Ishikawa (cell line): Measurements from ENCODE around the gene PMEPA1.

ENCODE experiments used
- CEBPB ChIP-seq: IDR thresholded peaks from 2 replicates; pipeline ENCODE4 v1.6.1; 2012
- CREB1 ChIP-seq: IDR thresholded peaks from 2 replicates; pipeline ENCODE4 v1.6.1; 2012; ENCODE audit warnings: low read depth
- EGR1 ChIP-seq: IDR thresholded peaks from 2 replicates; pipeline ENCODE4 v1.6.1; 2012
- EP300 ChIP-seq: IDR thresholded peaks from 2 replicates; pipeline ENCODE4 v1.6.1; 2012; ENCODE audit warnings: borderline replicate concordance
- FOXM1 ChIP-seq: IDR thresholded peaks from 2 replicates; pipeline ENCODE4 v1.6.1; 2012; ENCODE audit warnings: low read depth, borderline replicate concordance
- NFIC ChIP-seq: IDR thresholded peaks from 2 replicates; pipeline ENCODE4 v1.6.1; 2012
- RAD21 ChIP-seq: IDR thresholded peaks from 2 replicates; pipeline ENCODE4 v1.6.1; 2012; ENCODE audit warnings: low read depth
- TAF1 ChIP-seq: IDR thresholded peaks from 2 replicates; pipeline ENCODE4 v1.6.1; 2012; ENCODE audit warnings: low read depth, mild to moderate bottlenecking
- TCF12 ChIP-seq: IDR thresholded peaks from 2 replicates; pipeline ENCODE4 v1.6.1; 2012; ENCODE audit warnings: low read depth
- TEAD4 ChIP-seq: IDR thresholded peaks from 2 replicates; pipeline ENCODE4 v1.6.1; 2012
- YY1 ChIP-seq: IDR thresholded peaks from 2 replicates; pipeline ENCODE4 v1.6.1; 2012; ENCODE audit warnings: low read depth
- ZBTB7A ChIP-seq: IDR thresholded peaks from 2 replicates; pipeline ENCODE4 v1.6.1; 2012; ENCODE audit warnings: low read depth
- TF ChIP-seq, protein P1 (sequence below): IDR thresholded peaks from 2 replicates; pipeline ENCODE4 v1.6.1; 2012; ENCODE audit warnings: low read depth, mild to moderate bottlenecking
- TF ChIP-seq, protein P2 (sequence below): IDR thresholded peaks from 2 replicates; pipeline ENCODE4 v1.6.1; 2012
- TF ChIP-seq, protein P3 (sequence below): IDR thresholded peaks from 2 replicates; pipeline ENCODE4 v1.6.1; 2012

Gene PMEPA1

DNA sequence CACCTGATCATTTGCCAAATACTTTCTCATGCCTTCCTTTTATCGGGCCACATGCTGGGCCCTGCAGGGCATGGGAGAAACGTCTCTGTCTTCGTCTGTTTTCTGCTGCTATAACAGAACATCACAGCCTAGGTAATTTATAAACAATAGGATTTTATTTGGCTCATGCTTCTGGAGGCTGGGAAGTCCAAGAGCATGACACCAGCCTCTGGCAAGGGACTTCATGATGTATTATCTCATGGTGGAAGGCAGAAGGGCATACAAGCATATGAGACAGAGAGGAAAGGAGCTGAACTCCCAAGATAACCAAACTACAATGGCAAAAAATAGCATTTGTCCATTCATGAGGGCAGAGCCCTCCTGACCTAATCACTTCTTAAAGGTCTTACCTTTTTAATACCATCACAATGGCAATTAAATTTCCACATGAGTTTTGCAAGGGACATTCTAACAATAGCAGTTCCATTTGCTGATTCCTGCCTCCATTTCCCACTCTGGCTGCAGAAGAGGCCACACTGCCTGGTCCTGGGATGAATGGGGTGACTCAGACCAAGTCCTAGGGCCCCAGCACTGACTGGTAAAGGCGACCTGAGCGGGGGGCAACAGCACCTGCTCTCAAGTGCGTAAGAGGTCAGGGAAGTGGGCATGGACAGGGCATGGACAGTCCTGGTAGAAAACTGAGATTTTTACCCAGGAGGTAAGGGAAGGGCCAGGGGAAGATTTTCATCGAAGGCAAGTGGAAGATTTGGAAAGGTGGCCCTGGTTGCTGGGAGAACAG, 84.4 kb downstream of the PMEPA1 start:
- no peak for TF ChIP-seq RAD21
- no peak for TF ChIP-seq TEAD4
- TF ChIP-seq FOXM1 = no peak
- no peak for TF ChIP-seq ZBTB7A
- TF ChIP-seq, protein P1, sequence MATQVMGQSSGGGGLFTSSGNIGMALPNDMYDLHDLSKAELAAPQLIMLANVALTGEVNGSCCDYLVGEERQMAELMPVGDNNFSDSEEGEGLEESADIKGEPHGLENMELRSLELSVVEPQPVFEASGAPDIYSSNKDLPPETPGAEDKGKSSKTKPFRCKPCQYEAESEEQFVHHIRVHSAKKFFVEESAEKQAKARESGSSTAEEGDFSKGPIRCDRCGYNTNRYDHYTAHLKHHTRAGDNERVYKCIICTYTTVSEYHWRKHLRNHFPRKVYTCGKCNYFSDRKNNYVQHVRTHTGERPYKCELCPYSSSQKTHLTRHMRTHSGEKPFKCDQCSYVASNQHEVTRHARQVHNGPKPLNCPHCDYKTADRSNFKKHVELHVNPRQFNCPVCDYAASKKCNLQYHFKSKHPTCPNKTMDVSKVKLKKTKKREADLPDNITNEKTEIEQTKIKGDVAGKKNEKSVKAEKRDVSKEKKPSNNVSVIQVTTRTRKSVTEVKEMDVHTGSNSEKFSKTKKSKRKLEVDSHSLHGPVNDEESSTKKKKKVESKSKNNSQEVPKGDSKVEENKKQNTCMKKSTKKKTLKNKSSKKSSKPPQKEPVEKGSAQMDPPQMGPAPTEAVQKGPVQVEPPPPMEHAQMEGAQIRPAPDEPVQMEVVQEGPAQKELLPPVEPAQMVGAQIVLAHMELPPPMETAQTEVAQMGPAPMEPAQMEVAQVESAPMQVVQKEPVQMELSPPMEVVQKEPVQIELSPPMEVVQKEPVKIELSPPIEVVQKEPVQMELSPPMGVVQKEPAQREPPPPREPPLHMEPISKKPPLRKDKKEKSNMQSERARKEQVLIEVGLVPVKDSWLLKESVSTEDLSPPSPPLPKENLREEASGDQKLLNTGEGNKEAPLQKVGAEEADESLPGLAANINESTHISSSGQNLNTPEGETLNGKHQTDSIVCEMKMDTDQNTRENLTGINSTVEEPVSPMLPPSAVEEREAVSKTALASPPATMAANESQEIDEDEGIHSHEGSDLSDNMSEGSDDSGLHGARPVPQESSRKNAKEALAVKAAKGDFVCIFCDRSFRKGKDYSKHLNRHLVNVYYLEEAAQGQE = no peak
- TF ChIP-seq EP300 = no peak
- TF ChIP-seq NFIC = no peak
- TF ChIP-seq CEBPB = no peak
- TF ChIP-seq, protein P2, sequence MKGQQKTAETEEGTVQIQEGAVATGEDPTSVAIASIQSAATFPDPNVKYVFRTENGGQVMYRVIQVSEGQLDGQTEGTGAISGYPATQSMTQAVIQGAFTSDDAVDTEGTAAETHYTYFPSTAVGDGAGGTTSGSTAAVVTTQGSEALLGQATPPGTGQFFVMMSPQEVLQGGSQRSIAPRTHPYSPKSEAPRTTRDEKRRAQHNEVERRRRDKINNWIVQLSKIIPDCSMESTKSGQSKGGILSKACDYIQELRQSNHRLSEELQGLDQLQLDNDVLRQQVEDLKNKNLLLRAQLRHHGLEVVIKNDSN = no peak
- TF ChIP-seq TCF12 = no peak
- TF ChIP-seq EGR1 = no peak
- no peak for TF ChIP-seq CREB1
- no peak for TF ChIP-seq TAF1

DNA sequence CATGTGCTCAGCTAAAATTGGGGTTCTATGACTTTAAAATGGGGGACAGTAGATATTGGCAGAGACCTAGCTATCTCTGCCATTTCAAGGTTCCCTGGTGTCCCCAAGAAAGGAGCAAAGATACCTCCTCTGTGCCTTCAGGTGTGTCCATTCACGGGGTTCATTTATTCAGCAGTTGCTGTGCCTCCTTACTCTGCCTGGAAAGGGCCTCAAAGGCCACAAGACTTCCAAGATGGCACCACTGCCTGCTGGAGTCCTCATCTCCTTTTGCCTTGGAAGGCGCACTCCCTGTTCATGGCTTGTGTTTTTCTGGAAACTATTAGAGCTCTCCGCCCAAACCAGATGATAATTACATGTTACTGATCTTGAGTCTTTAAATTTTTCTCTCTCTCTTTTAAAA, 85.7 kb downstream of the PMEPA1 start:
- no peak for TF ChIP-seq EGR1
- no peak for TF ChIP-seq YY1
- TF ChIP-seq RAD21 = no peak
- TF ChIP-seq, protein P1 = no peak
- TF ChIP-seq TAF1 = no peak
- no peak for TF ChIP-seq TEAD4
- TF ChIP-seq NFIC = no peak
- TF ChIP-seq CREB1 = no peak
- no peak for TF ChIP-seq FOXM1
- TF ChIP-seq TCF12 = no peak
- TF ChIP-seq EP300 = no peak
- TF ChIP-seq ZBTB7A = no peak
- no peak for TF ChIP-seq CEBPB

DNA sequence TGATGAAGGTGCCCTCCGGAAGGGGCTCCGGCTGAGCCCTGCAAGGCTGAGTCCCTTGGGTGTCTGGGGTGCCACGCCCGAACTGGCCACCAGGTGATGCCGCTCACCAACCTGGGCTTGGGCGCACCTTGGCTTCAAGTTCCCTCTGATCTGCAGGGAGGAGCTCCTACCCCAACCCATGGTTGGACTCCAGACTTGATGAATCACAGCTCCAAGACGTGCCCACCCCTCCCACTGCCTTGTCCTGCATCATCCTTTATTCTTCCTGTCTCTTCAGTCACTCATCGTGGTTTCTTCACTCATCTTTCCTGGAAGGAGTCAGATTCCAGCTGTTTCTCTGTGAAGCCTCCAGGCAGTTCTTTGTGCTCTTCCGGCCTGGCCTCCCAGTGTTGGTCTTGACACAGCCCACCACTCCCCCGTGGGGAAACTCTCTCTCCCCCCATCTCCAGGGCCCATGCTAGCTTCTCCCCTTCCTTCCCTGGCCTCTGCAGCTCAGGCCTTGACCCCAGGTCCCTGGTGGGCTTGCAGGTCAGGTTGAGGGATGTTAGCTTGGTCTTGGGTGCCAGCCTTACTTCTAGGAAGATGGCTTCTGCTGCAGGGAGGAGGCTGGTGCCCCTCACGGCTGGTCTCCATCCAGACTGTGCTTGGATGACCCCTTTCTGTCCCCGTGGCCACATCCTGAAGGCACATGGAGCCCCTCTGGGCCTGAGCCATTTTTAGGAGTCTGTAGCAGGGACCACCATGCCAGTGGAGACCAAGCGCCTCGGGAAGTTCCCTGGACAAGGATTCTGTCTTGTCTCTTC, 87.0 kb downstream of the PMEPA1 start:
- TF ChIP-seq RAD21 = peak; percentile 91
- no peak for TF ChIP-seq TCF12

DNA sequence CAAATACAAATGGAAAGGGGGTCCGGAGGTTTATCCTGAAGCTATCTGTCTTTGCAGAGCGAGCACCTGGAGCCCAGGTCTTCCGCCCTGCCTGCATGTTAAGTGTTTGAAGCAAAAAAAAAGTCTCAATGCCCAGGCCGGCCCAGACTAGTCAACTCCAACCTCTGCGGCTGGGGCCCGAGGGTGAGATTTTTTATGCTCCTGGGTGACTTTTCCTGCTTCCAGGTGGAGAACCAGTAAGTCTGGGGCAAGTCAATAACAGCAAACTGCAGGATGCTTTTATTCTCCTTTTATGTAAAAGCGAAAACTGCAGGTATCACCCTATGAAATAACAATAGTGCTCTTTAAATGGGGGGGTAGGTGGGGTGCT, 87.6 kb downstream of the PMEPA1 start:
- TF ChIP-seq CREB1 (no peak), EGR1 (no peak), RAD21 (no peak), TCF12 (no peak), NFIC (no peak), ZBTB7A (no peak), CEBPB (no peak), TAF1 (no peak)
- TF ChIP-seq, protein P2 = no peak
- TF ChIP-seq, protein P1 = no peak
- TF ChIP-seq, protein P3, sequence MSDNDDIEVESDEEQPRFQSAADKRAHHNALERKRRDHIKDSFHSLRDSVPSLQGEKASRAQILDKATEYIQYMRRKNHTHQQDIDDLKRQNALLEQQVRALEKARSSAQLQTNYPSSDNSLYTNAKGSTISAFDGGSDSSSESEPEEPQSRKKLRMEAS = no peak
